RWPE1 (cell line): ENCODE measurements around the gene GSN.

Experiments used
- CTCF ChIA-PET: fragments of 350-600 bp; sonication (Branson Sonifier 250); formaldehyde crosslinking; extraction: SDS; loops from one replicate; lab custom pipeline; 2021; lab: Yijun Ruan, JAX
- POLR2A ChIA-PET: fragments of 400-600 bp; formaldehyde crosslinking; extraction: SDS; loops from one replicate; lab custom pipeline; 2020; ENCODE audit warnings: antibody characterized with exemption; ENCODE audit not compliant: low non-redundant PET; lab: Yijun Ruan, JAX
- DNase-seq: peaks from one replicate; pipeline ENCODE4 v3.0.0; 2012; ENCODE audit warnings: low spot score
- H3K27ac ChIP-seq: fragments of 450-650 bp; 2 replicates; pipeline ENCODE4 v1.5.1; 2017
- TF ChIP-seq, protein P1 (sequence below): fragments of 450-650 bp; conservative IDR thresholded peaks from 2 replicates; pipeline ENCODE4 v1.5.1; 2017; ENCODE audit warnings: low read depth, mild to moderate bottlenecking

The GSN gene

DNA sequence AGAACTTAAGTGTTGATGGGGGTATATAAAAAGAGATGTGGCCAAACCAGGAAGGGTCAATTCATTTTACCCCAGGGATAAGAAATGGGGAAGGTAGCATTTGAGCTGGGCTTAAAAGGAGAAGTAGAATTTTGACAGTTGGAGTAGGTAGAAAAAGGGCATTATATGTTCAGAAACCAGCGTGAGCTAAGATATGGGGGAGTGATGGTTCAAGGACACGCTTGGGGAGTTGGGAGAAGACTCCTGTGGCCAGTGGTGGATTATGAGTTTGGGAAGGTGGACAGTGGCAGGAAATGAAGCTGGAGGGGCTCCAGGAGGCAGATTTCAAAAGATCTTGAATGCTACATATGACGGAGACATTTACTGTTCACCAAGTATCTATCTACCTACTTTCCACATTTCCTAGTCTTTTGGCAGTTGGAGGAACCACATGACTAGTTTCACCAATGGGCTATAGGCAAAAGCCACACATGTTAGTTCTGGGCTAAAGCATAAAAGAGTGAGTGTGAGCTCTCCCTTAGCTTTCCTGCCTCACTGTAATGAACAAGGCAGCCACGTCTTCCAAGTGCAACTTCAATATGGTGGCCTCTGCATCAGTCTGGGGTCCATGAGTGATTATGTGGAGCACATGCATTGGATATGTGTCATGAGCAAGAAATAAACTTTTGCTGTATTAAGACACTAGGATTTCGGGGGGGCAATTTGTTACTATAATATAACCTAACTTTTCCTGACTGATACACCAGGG lies 15.7 kb upstream of the GSN start:
- TF ChIP-seq, protein P1, sequence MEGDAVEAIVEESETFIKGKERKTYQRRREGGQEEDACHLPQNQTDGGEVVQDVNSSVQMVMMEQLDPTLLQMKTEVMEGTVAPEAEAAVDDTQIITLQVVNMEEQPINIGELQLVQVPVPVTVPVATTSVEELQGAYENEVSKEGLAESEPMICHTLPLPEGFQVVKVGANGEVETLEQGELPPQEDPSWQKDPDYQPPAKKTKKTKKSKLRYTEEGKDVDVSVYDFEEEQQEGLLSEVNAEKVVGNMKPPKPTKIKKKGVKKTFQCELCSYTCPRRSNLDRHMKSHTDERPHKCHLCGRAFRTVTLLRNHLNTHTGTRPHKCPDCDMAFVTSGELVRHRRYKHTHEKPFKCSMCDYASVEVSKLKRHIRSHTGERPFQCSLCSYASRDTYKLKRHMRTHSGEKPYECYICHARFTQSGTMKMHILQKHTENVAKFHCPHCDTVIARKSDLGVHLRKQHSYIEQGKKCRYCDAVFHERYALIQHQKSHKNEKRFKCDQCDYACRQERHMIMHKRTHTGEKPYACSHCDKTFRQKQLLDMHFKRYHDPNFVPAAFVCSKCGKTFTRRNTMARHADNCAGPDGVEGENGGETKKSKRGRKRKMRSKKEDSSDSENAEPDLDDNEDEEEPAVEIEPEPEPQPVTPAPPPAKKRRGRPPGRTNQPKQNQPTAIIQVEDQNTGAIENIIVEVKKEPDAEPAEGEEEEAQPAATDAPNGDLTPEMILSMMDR, result no peak
- ChIA-PET CTCF (interaction anchor here (0.9 to 1.6 kb wide), 3 partner anchors 10 to 26 kb away, joined by 3 to 6 read pairs (median 5); no protein-coding TSS in a partner anchor), POLR2A (interaction anchor here (0.6 kb wide), 1 partner anchor 11 kb away, joined by 3 read pairs; no protein-coding TSS in a partner anchor)
- no peak for DNase-seq
- no peak overlapping the region for H3K27ac ChIP-seq

DNA sequence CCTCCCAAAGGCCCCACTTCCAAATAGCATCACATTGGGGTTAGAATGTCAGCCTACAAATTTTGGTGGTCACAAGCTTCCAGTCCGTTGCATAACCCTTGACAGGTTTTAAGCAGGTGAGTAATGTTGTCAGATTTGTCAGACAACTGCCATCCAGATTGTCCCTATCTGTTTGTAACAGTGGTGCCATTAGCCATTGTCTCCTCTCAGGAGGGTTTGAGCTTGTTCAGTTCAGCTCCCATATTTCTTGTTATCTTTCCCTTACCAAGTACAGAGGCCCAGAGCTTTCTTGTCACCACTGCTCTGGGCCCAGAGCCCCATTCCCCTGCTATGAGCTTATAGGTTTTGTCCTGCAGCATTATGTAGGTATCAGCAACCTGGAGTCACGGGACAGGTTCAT lies 14.8 kb upstream of the GSN start:
- H3K27ac ChIP-seq, result no peak overlapping the region
- DNase-seq, result no peak
- TF ChIP-seq, protein P1, result no peak
- ChIA-PET POLR2A (interaction anchor here (0.5 kb wide), 1 partner anchor 460 kb away, joined by 3 read pairs; the partner anchor contains the start of gene FBXW2), CTCF (interaction anchor here (0.6 to 1.6 kb wide), 3 partner anchors 9 to 46 kb away, joined by 4 to 6 read pairs (median 5); no protein-coding TSS in a partner anchor)

DNA sequence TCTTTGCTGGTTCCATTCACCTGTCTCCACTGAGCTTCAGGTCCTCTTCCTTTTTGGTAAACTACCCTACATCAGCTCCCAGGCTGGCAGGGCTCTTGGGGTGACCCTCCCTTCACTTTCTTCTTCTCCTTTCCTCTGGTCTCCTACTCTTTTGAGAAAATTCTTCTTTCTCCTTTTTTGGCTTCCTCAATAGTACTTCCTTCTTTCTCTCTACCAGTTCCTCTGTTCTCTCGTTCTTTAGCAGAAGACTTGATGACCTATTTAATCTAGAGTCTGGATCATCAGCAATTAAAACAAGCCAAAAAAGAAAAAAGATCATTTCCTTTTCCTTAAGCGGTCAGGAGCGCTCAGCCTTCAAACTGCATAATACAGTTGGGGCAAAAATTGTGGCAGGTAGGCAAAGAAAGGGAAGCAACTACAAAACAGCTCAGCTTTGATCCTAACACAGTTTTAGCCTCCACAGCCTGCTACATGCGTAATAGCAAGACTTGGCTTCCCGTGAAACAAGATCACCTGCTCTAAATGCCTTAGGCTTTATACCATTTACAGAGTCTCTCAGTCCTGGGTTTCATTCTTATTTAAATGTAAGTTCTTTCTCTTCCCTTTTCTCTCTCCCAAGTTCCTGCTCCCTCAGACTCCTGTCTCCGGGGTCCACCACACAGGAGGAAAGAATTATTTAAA lies 14.0 kb upstream of the GSN start:
- ChIA-PET POLR2A (no interaction called here), CTCF (interaction anchor here (0.6 to 1.6 kb wide), 4 partner anchors 9 to 45 kb away, joined by 3 to 6 read pairs (median 4); no protein-coding TSS in a partner anchor)

DNA sequence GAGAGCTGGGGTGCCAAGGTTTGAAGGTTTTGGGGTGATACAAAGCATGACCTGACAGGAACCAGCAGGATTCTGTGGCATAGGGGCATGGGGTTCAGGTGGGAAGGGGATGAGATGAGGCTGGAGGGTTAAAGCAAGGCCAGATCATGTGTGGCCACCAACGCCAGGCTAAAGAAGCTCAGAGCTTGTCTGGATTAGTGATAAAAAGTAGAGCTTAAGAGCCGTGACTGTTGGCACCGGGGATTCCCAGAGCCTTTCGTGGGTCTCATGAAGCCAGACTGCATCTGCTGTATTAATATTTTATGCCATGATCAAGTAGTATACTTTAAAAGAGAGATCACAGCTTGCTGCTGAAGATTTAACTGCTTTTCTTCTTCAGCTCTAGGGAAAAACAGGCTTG lies 8.5 kb upstream of the GSN start:
- DNase-seq, result no peak
- CTCF ChIA-PET, result no interaction called here
- TF ChIP-seq, protein P1, result no peak
- POLR2A ChIA-PET, result no interaction called here
- H3K27ac ChIP-seq, result no peak overlapping the region

More for the DNA sequence above, 14.0 kb upstream of the GSN start:
- TF ChIP-seq, protein P1, result no peak
- no peak overlapping the region for H3K27ac ChIP-seq
- no peak for DNase-seq

DNA sequence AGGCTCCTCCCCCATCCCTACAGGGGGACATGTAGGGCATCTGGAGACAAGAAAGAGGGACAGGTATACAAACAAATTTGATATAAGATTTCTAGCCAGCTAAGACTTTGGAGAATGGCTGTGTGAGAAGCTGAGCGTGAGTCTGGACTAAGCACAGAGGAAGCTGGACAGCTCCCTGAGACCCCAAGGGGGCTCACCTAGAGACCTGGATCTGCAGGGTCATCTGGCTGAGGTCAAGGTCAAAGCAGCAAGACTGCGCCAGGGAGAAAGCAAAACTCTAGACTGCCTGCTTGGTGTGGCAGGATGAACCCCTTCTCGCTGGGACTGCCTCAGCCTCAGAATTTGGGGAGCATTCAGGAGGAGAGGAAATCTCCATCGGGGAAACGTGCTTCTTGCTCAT lies 8.0 kb upstream of the GSN start:
- CTCF ChIA-PET, result interaction anchor here (0.7 kb wide), 1 partner anchor 116 kb away, joined by 3 read pairs; no protein-coding TSS in a partner anchor
- no peak overlapping the region for H3K27ac ChIP-seq
- no peak for DNase-seq
- POLR2A ChIA-PET, result no interaction called here
- TF ChIP-seq, protein P1, result no peak

DNA sequence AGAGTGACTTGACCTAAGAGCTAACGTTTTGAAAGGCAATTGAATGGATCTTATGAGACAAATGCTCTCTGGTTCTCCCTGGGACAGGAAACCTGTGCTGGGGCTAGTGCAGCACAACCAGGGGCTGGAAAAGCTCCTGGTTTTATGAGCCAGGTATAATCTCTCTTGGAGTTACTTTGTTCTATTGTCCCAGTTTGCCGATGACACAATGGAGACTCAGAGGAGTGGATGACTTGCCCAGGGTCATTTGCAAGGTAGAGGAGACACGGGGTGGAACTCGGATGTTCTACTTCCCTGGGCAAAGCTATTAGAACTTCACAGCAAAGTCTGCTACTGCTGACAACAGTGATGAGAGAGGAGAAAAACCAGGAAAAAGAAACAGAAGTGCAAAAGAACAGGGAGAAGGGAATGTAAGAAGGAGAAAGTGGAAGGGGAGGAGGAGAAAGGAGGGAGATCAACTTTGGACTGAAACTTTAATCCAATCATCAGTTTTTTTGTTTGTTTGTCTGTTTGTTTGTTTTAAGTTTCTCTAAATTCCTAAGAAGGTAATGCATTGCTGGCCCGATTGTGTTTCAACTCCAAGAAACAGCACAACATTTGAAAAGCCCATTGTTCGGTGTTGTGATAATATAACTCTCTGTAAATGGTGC lies 7.4 kb upstream of the GSN start:
- ChIA-PET POLR2A (no interaction called here), CTCF (interaction anchor here (0.5 to 0.7 kb wide), 2 partner anchors 115 to 1647 kb away, joined by 3 read pairs; no protein-coding TSS in a partner anchor)
- H3K27ac ChIP-seq, result no peak overlapping the region; the same call in 1 of the 2 replicates
- no peak for DNase-seq
- TF ChIP-seq, protein P1, result no peak
